ENCODE data around the gene HEXIM1. TPM values are rescaled to one million over a fixed set of nuclear protein-coding genes. Genes with fewer than 3 reads are reported as not detected.

Gene HEXIM1
- total RNA-seq, 1 experiment from 2014 or later, result 9.4 TPM

DNA sequence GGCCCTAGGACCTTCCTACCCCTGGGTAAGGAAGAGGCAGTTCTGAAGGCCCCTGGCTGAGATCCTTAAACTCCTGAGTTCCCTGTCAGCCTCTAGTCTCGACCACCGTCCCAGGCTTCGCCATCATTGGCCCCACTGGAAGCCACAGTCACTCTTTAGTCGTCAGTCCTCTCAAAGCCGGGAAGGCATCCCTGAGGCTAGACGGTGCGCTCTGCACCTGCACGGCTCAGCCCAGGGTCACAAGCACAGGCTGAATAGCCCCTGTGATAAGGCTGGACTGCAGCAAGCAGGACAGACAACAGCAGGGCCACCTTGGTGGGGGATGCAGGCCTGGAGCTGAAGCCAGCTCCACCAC, 3.3 kb upstream of the HEXIM1 start:
- no peak for DNase-seq (ENCODE audit: low spot score)

GRCh38 chr17:45146166-45146565, 2.1 kb upstream of the HEXIM1 start:
- DNase-seq (ENCODE audit: low spot score), result no peak

DNA sequence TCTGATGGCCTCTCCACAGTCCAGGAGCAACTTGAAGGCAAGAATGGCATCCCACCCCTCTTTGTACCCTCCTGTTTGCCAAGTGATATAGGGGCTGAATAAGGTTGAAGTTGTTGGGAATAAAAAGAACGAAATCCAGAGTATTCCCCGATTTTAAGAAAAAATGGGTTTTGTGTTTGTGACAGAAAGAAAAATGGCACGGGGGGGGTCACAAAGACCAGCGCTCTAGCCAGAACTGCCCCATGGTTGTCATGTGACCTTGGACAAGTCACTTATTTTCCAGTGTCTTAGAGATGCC, 1.7 kb upstream of the HEXIM1 start:
- DNase-seq (ENCODE audit: low spot score), result no peak

- DNase-seq (ENCODE audit: low spot score), result peak; percentile 66
These were observed 1.2 kb upstream of the HEXIM1 start for GRCh38 chr17:45146890-45147580.

DNA sequence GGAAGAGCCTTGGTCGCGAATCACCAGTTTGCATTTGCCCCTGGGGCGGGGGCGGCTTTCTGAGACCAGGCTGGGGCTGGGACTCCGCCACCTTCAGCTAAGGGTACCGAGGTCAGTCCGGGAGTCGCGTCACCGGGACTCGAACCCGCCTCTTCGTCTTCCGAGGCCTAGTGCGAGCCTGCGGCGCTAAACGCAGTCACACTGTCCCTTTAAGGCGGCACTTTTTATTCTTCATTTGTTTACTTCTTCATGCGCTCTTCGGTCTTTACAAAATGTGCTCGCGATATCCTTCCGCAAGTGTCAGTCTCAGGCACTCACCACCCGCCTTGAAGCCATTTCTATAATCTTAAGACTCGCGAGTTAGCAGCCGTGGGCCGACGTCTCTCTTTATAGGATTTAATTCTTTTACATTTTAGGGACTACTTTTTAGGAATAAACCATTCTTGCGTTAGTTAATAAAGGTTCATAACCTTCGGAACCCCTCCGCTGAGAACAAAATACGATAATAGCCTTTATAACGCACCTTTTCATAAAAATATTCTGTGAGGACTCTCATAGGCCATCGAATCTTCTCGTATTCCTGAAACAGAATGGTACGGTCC, 593 bp upstream of the HEXIM1 start:
- DNase-seq (ENCODE audit: low spot score), result no peak

DNA sequence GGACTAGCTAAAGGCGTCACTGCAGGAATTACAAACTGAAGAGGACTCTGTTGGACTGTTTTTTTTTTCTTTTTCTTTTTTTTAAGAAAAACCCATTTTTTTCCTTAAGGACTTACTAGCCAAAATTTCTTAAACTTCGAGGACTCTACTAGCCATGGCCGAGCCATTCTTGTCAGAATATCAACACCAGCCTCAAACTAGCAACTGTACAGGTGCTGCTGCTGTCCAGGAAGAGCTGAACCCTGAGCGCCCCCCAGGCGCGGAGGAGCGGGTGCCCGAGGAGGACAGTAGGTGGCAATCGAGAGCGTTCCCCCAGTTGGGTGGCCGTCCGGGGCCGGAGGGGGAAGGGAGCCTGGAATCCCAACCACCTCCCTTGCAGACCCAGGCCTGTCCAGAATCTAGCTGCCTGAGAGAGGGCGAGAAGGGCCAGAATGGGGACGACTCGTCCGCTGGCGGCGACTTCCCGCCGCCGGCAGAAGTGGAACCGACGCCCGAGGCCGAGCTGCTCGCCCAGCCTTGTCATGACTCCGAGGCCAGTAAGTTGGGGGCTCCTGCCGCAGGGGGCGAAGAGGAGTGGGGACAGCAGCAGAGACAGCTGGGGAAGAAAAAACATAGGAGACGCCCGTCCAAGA, 878 bp downstream of the HEXIM1 start:
- peak; percentile 87 for DNase-seq (ENCODE audit: low spot score)

DNA sequence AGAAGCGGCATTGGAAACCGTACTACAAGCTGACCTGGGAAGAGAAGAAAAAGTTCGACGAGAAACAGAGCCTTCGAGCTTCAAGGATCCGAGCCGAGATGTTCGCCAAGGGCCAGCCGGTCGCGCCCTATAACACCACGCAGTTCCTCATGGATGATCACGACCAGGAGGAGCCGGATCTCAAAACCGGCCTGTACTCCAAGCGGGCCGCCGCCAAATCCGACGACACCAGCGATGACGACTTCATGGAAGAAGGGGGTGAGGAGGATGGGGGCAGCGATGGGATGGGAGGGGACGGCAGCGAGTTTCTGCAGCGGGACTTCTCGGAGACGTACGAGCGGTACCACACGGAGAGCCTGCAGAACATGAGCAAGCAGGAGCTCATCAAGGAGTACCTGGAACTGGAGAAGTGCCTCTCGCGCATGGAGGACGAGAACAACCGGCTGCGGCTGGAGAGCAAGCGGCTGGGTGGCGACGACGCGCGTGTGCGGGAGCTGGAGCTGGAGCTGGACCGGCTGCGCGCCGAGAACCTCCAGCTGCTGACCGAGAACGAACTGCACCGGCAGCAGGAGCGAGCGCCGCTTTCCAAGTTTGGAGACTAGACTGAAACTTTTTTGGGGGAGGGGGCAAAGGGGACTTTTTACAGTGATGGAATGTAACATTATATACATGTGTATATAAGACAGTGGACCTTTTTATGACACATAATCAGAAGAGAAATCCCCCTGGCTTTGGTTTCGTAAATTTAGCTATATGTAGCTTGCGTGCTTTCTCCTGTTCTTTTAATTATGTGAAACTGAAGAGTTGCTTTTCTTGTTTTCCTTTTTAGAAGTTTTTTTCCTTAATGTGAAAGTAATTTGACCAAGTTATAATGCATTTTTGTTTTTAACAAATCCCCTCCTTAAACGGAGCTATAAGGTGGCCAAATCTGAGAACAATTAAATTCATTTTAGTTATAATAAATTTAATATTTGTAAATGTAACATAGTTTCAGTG, 1.7 kb downstream of the HEXIM1 start:
- DNase-seq (ENCODE audit: low spot score), result peak; percentile 76

GRCh38 chr17:45150911-45151809, 2.9 kb downstream of the HEXIM1 start:
- DNase-seq (ENCODE audit: low spot score), result peak; percentile 41

DNA sequence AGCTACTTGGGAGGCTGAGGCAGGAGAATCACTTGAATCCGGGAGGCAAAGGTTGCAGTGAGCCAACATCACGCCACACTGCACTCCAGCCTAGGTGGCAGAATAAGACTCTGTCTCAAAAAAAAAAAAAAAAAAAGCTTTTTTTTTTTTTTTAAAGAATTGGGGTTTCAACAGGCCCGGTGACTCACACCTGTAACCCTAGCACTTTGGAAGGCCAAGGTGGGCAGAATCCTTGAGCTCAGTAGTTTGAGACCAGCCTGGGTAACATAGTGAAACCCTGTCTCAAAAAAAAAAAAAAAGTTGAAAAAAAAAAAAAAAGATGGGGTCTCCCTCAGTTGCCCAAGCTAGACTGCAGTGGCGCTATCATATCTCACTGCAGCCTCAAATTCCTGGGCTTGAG, 6.8 kb downstream of the HEXIM1 start:
- DNase-seq (ENCODE audit: low spot score), result no peak

GRCh38 chr17:45155483-45155882, 7.2 kb downstream of the HEXIM1 start:
- DNase-seq (ENCODE audit: low spot score), result no peak

- DNase-seq (ENCODE audit: low spot score), result no peak
These were observed 8.0 kb downstream of the HEXIM1 start for GRCh38 chr17:45156242-45156641.

GRCh38 chr17:45160447-45161287, 12.4 kb downstream of the HEXIM1 start:
- DNase-seq (ENCODE audit: low spot score), result peak; percentile 64

GRCh38 chr17:45161288-45162024, 13.2 kb downstream of the HEXIM1 start, which contains the start of gene HEXIM2:
Gene HEXIM2, plus strand, starts transcription at chr17:45161875. Its CDS starts 919 bp downstream, at chr17:45162794.
- DNase-seq (ENCODE audit: low spot score), result peak; percentile 100

- DNase-seq (ENCODE audit: low spot score), result no peak
These were observed 13.9 kb downstream of the HEXIM1 start for GRCh38 chr17:45162025-45162687.

DNA sequence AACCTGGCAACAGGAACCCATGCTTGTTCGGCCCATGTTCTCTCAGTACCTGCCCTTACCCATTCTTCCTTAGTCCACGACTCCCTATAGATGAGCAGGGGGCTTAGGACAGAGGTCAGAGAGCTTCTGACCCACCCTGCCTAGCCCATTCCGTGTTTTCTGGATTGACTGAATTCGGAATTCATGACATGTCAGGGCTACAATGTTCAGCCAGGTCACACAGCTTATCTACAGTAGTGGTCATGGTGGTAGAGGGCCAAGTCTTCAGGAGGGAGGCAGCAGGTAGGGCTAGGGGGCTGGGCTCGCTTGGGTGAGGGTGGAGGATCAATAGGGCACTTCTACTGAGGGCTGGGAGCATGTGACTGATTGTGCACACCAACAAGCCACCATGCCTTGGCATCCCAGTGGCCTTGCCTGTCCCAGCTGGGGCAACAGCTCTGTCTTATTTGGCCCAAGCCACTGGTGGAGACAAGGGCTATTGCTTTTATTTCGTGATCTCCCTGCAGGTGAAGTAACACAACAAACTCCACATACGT, 16.5 kb downstream of the HEXIM1 start:
- no peak for DNase-seq (ENCODE audit: low spot score)

GRCh38 chr17:45168991-45169752, 20.9 kb downstream of the HEXIM1 start:
- DNase-seq (ENCODE audit: low spot score), result no peak

DNA sequence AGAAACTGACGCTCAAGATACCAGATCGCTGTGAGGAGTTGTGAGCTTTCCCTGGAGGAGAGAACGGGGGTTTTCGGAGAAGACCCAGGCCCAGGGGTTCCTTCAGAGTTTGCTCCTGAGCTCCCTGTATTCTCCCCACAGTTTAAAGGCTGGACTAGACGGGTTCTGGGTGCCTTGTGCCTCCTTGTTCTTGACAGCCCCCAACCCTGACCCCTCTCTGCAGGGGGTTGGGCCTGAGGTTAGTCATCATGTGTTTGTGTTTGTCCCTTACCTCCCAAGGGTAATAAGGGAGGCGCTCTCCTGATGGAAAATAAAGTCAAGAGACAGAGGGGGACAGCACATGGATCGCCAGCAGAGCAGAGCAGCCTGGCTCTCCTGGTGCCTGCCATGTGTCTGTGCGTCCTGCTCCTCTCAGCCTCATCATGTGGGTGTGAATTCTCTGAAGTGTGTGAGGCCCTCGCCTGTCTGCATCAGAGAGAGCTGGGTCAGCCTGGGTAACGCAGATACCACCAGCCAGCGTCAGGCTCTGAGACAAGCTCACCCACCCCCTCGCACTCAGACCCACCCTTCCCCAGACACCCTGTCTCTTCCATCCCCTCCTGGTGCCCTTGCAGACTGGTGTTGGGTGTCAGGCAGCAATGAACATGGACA, 22.1 kb downstream of the HEXIM1 start:
- no peak for DNase-seq (ENCODE audit: low spot score)
